Transverse colon (tissue), 4 donors: ENCODE results near the gene MYH9. TPM values are rescaled to one million over a fixed set of nuclear protein-coding genes. Genes with fewer than 3 reads are reported as not detected.
A peak's percentile ranks its signal among the peaks of the same experiment; 100 is the strongest.

Experiments
- DNase-seq: peaks from one replicate; pipeline ENCODE4 v3.0.0-alpha.2; 2019
- H3K27ac ChIP-seq, 4 donors: fragments of 200-600 bp; sonication (generic); 2 replicates each; pipeline ENCODE4 v1.5.1; 2016 to 2018; ENCODE audit warnings: inconsistent platforms in 4 of 4
- H3K27me3 ChIP-seq: fragments of 200-600 bp; sonication (generic); 2 replicates; pipeline ENCODE4 v1.5.1; 2017; ENCODE audit warnings: inconsistent platforms
- H3K36me3 ChIP-seq, 4 donors: fragments of 200-600 bp; sonication (generic); 2 replicates each; pipeline ENCODE4 v1.5.1; 2017 to 2019; ENCODE audit warnings: inconsistent platforms in 4 of 4
- H3K4me1 ChIP-seq, 4 donors: fragments of 200-600 bp; sonication (generic); 2 replicates each; pipeline ENCODE4 v1.5.1; 2017 to 2020; ENCODE audit warnings: inconsistent platforms in 4 of 4
- H3K4me3 ChIP-seq, 4 donors: fragments of 200-600 bp; sonication (generic); 1 replicate in 1 of 4; 2 replicates in 3 of 4; pipeline versions ENCODE4 v1.5.1 to v1.6.1; 2017 to 2019; ENCODE audit warnings: inconsistent platforms in 4 of 4
- H3K9me3 ChIP-seq, 2 donors: fragments of 200-600 bp; sonication (generic); 2 replicates each; pipeline ENCODE4 v1.5.1; 2017 to 2019; ENCODE audit warnings: inconsistent platforms in 2 of 2
- CTCF ChIP-seq, 5 experiments: fragments of 200-600 bp in 3 of 5; fragments of 450-650 bp in 2 of 5; sonication (generic) in 3 of 5; IDR thresholded peaks; 1 replicate in 2 of 5; 2 replicates in 3 of 5; pipeline ENCODE4 v1.5.1; 2016 to 2017; ENCODE audit warnings: antibody characterized with exemption in 5 of 5, inconsistent platforms in 3 of 5, mild to moderate bottlenecking in 2 of 5, moderate library complexity in 1 of 5
- EP300 ChIP-seq: sonication (generic); formaldehyde crosslinking; IDR thresholded peaks from one replicate; pipeline ENCODE4 v1.6.1; 2017; ENCODE audit warnings: antibody characterized with exemption, low read depth
- POLR2A ChIP-seq: fragments of 450-650 bp; IDR thresholded peaks from one replicate; pipeline ENCODE4 v1.6.1; 2016; ENCODE audit warnings: antibody characterized with exemption, mild to moderate bottlenecking, moderate library complexity
- POLR2AphosphoS5 ChIP-seq, 3 donors: sonication (generic); formaldehyde crosslinking; IDR thresholded peaks; one replicate each; pipeline ENCODE4 v1.6.1; 2016; ENCODE audit warnings: antibody characterized with exemption in 3 of 3
- WGBS, 2 donors: methylation state at CpG; one replicate each; pipeline ENCODE4 v1.1.5; 2018; ENCODE audit warnings: low coverage in 1 of 2; 5-methylcytosine and 5-hydroxymethylcytosine counted together
- in situ Hi-C, 4 donors: fragments of 200-750 bp; cut with MboI; loops; one replicate each; pipeline versions ENCODE4 v1.15.0 to v1.15.1; 2017; ENCODE audit warnings: low sequenced_read_pairs in 3 of 4, low pct_ligation_motif_present in 1 of 4, low pct_unique_long_range_greater_than_20kb in 1 of 4
- intact Hi-C: fragments of 100-400 bp; cut with DNase I; formaldehyde crosslinking; loops from one replicate; pipeline ENCODE4 v1.15.1; 2023; ENCODE audit warnings: low total_unique reads
- total RNA-seq, 4 donors: library from RNA; depleted of rRNA; stranded (reverse); fragments of >200 nt; gene quantifications; one replicate each; pipeline ENCODE4 v1.1.0, GENCODE V29; 2016

The MYH9 gene
- total RNA-seq, 4 donors from 2014 or later, result 385 to 511 (median 460) TPM

GRCh38 chr22:36323855-36324331, 63.9 kb downstream of the MYH9 start:
- WGBS, 2 donors, result 46 to 64% methylated on average over 6 to 21 of the region's 21 CpGs
- in situ Hi-C loops (no loop called here), intact Hi-C loops (loop anchor here (2.0 kb wide), 1 partner anchor 49 kb away; no protein-coding TSS in a partner anchor)

GRCh38 chr22:36323182-36323854, 64.4 kb downstream of the MYH9 start:
- intact Hi-C loops (no loop called here), in situ Hi-C loops (no loop called here)
- Histone ChIP-seq H3K4me3 (no peak overlapping the region), H3K36me3 (peaks cover 0 to 46% (median 25%) of the 10 kb centered on the region in 4 donors), H3K4me1 (peaks cover 42 to 60% (median 52%) of the 10 kb centered on the region in 4 donors), H3K27me3 (no peaks in the 10 kb centered on the region), H3K27ac (peak overlapping the region; percentile 92 to 99 (median 96)), H3K9me3 (no peaks in the 10 kb centered on the region)
- 30 to 75% methylated on average over 2 to 12 of the region's 14 CpGs for WGBS, 2 donors
- peak; percentile 55 for DNase-seq
- peak in 1 of 5 experiments; percentile 28 for TF ChIP-seq CTCF (IDR thresholded peaks at IDR 0.05)
- TF ChIP-seq EP300, result peak; percentile 69
- TF ChIP-seq POLR2A, result no peak
- TF ChIP-seq POLR2AphosphoS5 (IDR thresholded peaks at IDR 0.05), result peak; percentile 62 to 76 (median 66)

More at GRCh38 chr22:36323855-36324331, 63.9 kb downstream of the MYH9 start:
- no peak overlapping the region for H3K4me3 ChIP-seq
- H3K27ac ChIP-seq, result peak overlapping the region; percentile 92 to 99 (median 96)
- H3K36me3 ChIP-seq, result peaks cover 0 to 40% (median 22%) of the 10 kb centered on the region in 4 donors
- peak; percentile 41 to 51 (median 47) for TF ChIP-seq POLR2AphosphoS5 (IDR thresholded peaks at IDR 0.05)
- TF ChIP-seq CTCF (IDR thresholded peaks at IDR 0.05), result no peak
- no peaks in the 10 kb centered on the region for H3K27me3 ChIP-seq
- DNase-seq, result no peak
- H3K9me3 ChIP-seq, result no peaks in the 10 kb centered on the region
- peaks cover 48 to 65% (median 58%) of the 10 kb centered on the region in 4 donors for H3K4me1 ChIP-seq

GRCh38 chr22:36322602-36322915, 65.2 kb downstream of the MYH9 start:
- intact Hi-C loops, result no loop called here
- Histone ChIP-seq H3K36me3 (peaks cover 0 to 53% (median 28%) of the 10 kb centered on the region in 4 donors), H3K4me1 (peaks cover 34 to 52% (median 45%) of the 10 kb centered on the region in 4 donors), H3K4me3 (no peak overlapping the region), H3K9me3 (no peaks in the 10 kb centered on the region), H3K27ac (peak overlapping the region; percentile 92 to 99 (median 96)), H3K27me3 (no peaks in the 10 kb centered on the region)
- TF ChIP-seq POLR2A (no peak), POLR2AphosphoS5 (IDR thresholded peaks at IDR 0.05) (no peak), EP300 (no peak), CTCF (IDR thresholded peaks at IDR 0.05) (no peak)
- DNase-seq, result no peak
- in situ Hi-C loops, result no loop called here
- 51 to 91% methylated on average over 3 to 10 of the region's 11 CpGs for WGBS, 2 donors

GRCh38 chr22:36321797-36322601, 65.8 kb downstream of the MYH9 start:
- peaks cover 0 to 59% (median 31%) of the 10 kb centered on the region in 4 donors for H3K36me3 ChIP-seq
- WGBS, 2 donors, result 64 to 93% methylated on average over 4 to 36 of the region's 37 CpGs
- no peak for TF ChIP-seq CTCF (IDR thresholded peaks at IDR 0.05)
- TF ChIP-seq POLR2AphosphoS5 (IDR thresholded peaks at IDR 0.05), result no peak
- no peak for TF ChIP-seq EP300
- TF ChIP-seq POLR2A, result no peak

More at GRCh38 chr22:36321797-36322601, 65.8 kb downstream of the MYH9 start:
- no peak for DNase-seq
- Histone ChIP-seq H3K9me3 (no peaks in the 10 kb centered on the region), H3K4me1 (peaks cover 29 to 46% (median 40%) of the 10 kb centered on the region in 4 donors), H3K4me3 (no peak overlapping the region), H3K27ac (peak overlapping the region; percentile 92 to 99 (median 96)), H3K27me3 (no peaks in the 10 kb centered on the region)
- in situ Hi-C loops (no loop called here), intact Hi-C loops (no loop called here)
